Measurements from ENCODE around the gene DCUN1D3.

DNA sequence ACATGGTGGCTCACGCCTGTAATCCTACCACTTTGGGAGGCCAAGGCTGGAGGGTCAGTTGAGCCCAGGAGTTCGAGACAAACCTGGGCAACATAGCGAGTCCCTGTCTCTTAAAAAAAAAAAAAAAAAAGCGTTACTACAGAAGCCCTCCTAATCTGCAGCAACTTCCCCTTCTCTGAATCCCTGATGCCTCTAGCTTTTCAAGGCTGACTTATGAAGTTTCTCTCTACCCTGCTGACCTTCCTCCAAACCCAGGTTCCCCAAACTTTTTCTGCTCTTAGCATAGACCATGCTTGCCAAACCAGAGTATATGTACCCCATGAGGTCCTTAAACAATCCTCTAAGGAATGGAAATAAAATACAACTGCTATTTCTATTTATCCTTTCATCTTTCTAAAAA, 16.8 kb upstream of the DCUN1D3 start:
- TF ChIP-seq, protein P1, sequence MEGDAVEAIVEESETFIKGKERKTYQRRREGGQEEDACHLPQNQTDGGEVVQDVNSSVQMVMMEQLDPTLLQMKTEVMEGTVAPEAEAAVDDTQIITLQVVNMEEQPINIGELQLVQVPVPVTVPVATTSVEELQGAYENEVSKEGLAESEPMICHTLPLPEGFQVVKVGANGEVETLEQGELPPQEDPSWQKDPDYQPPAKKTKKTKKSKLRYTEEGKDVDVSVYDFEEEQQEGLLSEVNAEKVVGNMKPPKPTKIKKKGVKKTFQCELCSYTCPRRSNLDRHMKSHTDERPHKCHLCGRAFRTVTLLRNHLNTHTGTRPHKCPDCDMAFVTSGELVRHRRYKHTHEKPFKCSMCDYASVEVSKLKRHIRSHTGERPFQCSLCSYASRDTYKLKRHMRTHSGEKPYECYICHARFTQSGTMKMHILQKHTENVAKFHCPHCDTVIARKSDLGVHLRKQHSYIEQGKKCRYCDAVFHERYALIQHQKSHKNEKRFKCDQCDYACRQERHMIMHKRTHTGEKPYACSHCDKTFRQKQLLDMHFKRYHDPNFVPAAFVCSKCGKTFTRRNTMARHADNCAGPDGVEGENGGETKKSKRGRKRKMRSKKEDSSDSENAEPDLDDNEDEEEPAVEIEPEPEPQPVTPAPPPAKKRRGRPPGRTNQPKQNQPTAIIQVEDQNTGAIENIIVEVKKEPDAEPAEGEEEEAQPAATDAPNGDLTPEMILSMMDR (IDR thresholded peaks at IDR 0.05): no peak
- TF ChIP-seq EP300 (IDR thresholded peaks at IDR 0.05) (no peak), POLR2AphosphoS5 (IDR thresholded peaks at IDR 0.05) (no peak), POLR2A (IDR thresholded peaks at IDR 0.05; ENCODE audit: low read depth) (no peak)

Measured in esophagus muscularis mucosa (tissue), 4 donors.